Transverse colon (tissue), 4 donors: ENCODE measurements around the gene HSPA1A. TPM values are rescaled to one million over a fixed set of nuclear protein-coding genes. Genes with fewer than 3 reads are reported as not detected.

Experiments used
- DNase-seq: peaks from one replicate; pipeline ENCODE4 v3.0.0-alpha.2; 2019
- H3K27ac ChIP-seq, 4 donors: fragments of 200-600 bp; sonication (generic); 2 replicates each; pipeline ENCODE4 v1.5.1; 2016 to 2018; ENCODE audit warnings: inconsistent platforms in 4 of 4
- H3K27me3 ChIP-seq: fragments of 200-600 bp; sonication (generic); 2 replicates; pipeline ENCODE4 v1.5.1; 2017; ENCODE audit warnings: inconsistent platforms
- H3K36me3 ChIP-seq, 4 donors: fragments of 200-600 bp; sonication (generic); 2 replicates each; pipeline ENCODE4 v1.5.1; 2017 to 2019; ENCODE audit warnings: inconsistent platforms in 4 of 4
- H3K4me1 ChIP-seq, 4 donors: fragments of 200-600 bp; sonication (generic); 2 replicates each; pipeline ENCODE4 v1.5.1; 2017 to 2020; ENCODE audit warnings: inconsistent platforms in 4 of 4
- H3K4me3 ChIP-seq, 4 donors: fragments of 200-600 bp; sonication (generic); 1 replicate in 1 of 4; 2 replicates in 3 of 4; pipeline versions ENCODE4 v1.5.1 to v1.6.1; 2017 to 2019; ENCODE audit warnings: inconsistent platforms in 4 of 4
- H3K9me3 ChIP-seq, 2 donors: fragments of 200-600 bp; sonication (generic); 2 replicates each; pipeline ENCODE4 v1.5.1; 2017 to 2019; ENCODE audit warnings: inconsistent platforms in 2 of 2
- CTCF ChIP-seq, 5 experiments: fragments of 200-600 bp in 3 of 5; fragments of 450-650 bp in 2 of 5; sonication (generic) in 3 of 5; IDR thresholded peaks; 1 replicate in 2 of 5; 2 replicates in 3 of 5; pipeline ENCODE4 v1.5.1; 2016 to 2017; ENCODE audit warnings: antibody characterized with exemption in 5 of 5, inconsistent platforms in 3 of 5, mild to moderate bottlenecking in 2 of 5, moderate library complexity in 1 of 5
- EP300 ChIP-seq: sonication (generic); formaldehyde crosslinking; IDR thresholded peaks from one replicate; pipeline ENCODE4 v1.6.1; 2017; ENCODE audit warnings: antibody characterized with exemption, low read depth
- POLR2A ChIP-seq: fragments of 450-650 bp; IDR thresholded peaks from one replicate; pipeline ENCODE4 v1.6.1; 2016; ENCODE audit warnings: antibody characterized with exemption, mild to moderate bottlenecking, moderate library complexity
- POLR2AphosphoS5 ChIP-seq, 3 donors: sonication (generic); formaldehyde crosslinking; IDR thresholded peaks; one replicate each; pipeline ENCODE4 v1.6.1; 2016; ENCODE audit warnings: antibody characterized with exemption in 3 of 3
- WGBS, 2 donors: methylation state at CpG; one replicate each; pipeline ENCODE4 v1.1.5; 2018; ENCODE audit warnings: low coverage in 1 of 2; 5-methylcytosine and 5-hydroxymethylcytosine counted together
- in situ Hi-C, 4 donors: fragments of 200-750 bp; cut with MboI; loops; one replicate each; pipeline versions ENCODE4 v1.15.0 to v1.15.1; 2017; ENCODE audit warnings: low sequenced_read_pairs in 3 of 4, low pct_ligation_motif_present in 1 of 4, low pct_unique_long_range_greater_than_20kb in 1 of 4
- intact Hi-C: fragments of 100-400 bp; cut with DNase I; formaldehyde crosslinking; loops from one replicate; pipeline ENCODE4 v1.15.1; 2023; ENCODE audit warnings: low total_unique reads
- total RNA-seq, 4 donors: library from RNA; depleted of rRNA; stranded (reverse); fragments of >200 nt; gene quantifications; one replicate each; pipeline ENCODE4 v1.1.0, GENCODE V29; 2016

The HSPA1A gene
- total RNA-seq, 4 donors from 2014 or later = 192 to 247 (median 221) TPM

- H3K9me3 ChIP-seq = no peaks in the 10 kb centered on the region
- H3K27me3 ChIP-seq = no peaks in the 10 kb centered on the region
- no peak for DNase-seq
- TF ChIP-seq POLR2AphosphoS5 (IDR thresholded peaks at IDR 0.05) (no peak), EP300 (no peak), CTCF (IDR thresholded peaks at IDR 0.05) (no peak), POLR2A (no peak)
- intact Hi-C loops (no loop called here), in situ Hi-C loops (no loop called here)
- H3K4me3 ChIP-seq = no peak overlapping the region
- WGBS, 2 donors = 91 to 97% methylated on average over 8 of the region's 8 CpGs
- H3K4me1 ChIP-seq = peaks cover 7 to 16% (median 8%) of the 10 kb centered on the region in 4 donors
- peaks cover 0 to 15% (median 7%) of the 10 kb centered on the region in 4 donors for H3K36me3 ChIP-seq
- H3K27ac ChIP-seq = no peak overlapping the region
Measured at GRCh38 chr6:31858707-31859106, 43.4 kb downstream of the HSPA1A start.

GRCh38 chr6:31859923-31860322 lies 44.6 kb downstream of the HSPA1A start:
- intact Hi-C loops (loop anchor here (5.0 kb wide), 1 partner anchor 1183 kb away; no protein-coding TSS in a partner anchor), in situ Hi-C loops (no loop called here)
- no peak for DNase-seq
- WGBS, 2 donors = 92% methylated on average over 11 of the region's 11 CpGs; no CpG with 5 or more reads in 1 of the 2 donors
- TF ChIP-seq EP300 = no peak
- TF ChIP-seq POLR2A = no peak
- no peak for TF ChIP-seq POLR2AphosphoS5 (IDR thresholded peaks at IDR 0.05)
- H3K36me3 ChIP-seq = peaks cover 0 to 15% (median 7%) of the 10 kb centered on the region in 4 donors
- no peaks in the 10 kb centered on the region for H3K9me3 ChIP-seq
- peaks cover 7 to 22% (median 10%) of the 10 kb centered on the region in 4 donors for H3K4me1 ChIP-seq
- H3K27ac ChIP-seq = no peak overlapping the region
- H3K4me3 ChIP-seq = no peak overlapping the region
- H3K27me3 ChIP-seq = no peaks in the 10 kb centered on the region

GRCh38 chr6:31860349-31860748 lies 45.0 kb downstream of the HSPA1A start:
- Histone ChIP-seq H3K9me3 (no peaks in the 10 kb centered on the region), H3K27ac (no peak overlapping the region), H3K36me3 (peaks cover 0 to 15% (median 7%) of the 10 kb centered on the region in 4 donors), H3K4me1 (peaks cover 7 to 22% (median 10%) of the 10 kb centered on the region in 4 donors), H3K27me3 (no peaks in the 10 kb centered on the region), H3K4me3 (no peak overlapping the region)
- TF ChIP-seq EP300 (no peak), POLR2AphosphoS5 (IDR thresholded peaks at IDR 0.05) (no peak), CTCF (IDR thresholded peaks at IDR 0.05) (no peak), POLR2A (no peak)
- DNase-seq = no peak
- 90% methylated on average over 13 of the region's 13 CpGs; no CpG with 5 or more reads in 1 of the 2 donors for WGBS, 2 donors
- in situ Hi-C loops (no loop called here), intact Hi-C loops (loop anchor here (5.0 kb wide), 1 partner anchor 1183 kb away; no protein-coding TSS in a partner anchor)

GRCh38 chr6:31861150-31861549 lies 45.8 kb downstream of the HSPA1A start:
- WGBS, 2 donors = 80 to 92% methylated on average over 2 to 7 of the region's 7 CpGs
- no peak for TF ChIP-seq POLR2A
- no peak for TF ChIP-seq EP300
- TF ChIP-seq POLR2AphosphoS5 (IDR thresholded peaks at IDR 0.05) = no peak
- TF ChIP-seq CTCF (IDR thresholded peaks at IDR 0.05) = no peak

More at GRCh38 chr6:31861150-31861549, 45.8 kb downstream of the HSPA1A start:
- in situ Hi-C loops (no loop called here), intact Hi-C loops (loop anchor here (5.0 kb wide), 1 partner anchor 1184 kb away; no protein-coding TSS in a partner anchor)
- Histone ChIP-seq H3K27me3 (no peaks in the 10 kb centered on the region), H3K36me3 (peaks cover 0 to 15% (median 7%) of the 10 kb centered on the region in 4 donors), H3K9me3 (no peaks in the 10 kb centered on the region), H3K27ac (no peak overlapping the region), H3K4me3 (no peak overlapping the region), H3K4me1 (peaks cover 7 to 22% (median 10%) of the 10 kb centered on the region in 4 donors)
- DNase-seq = no peak
